HepG2 (cell line): ENCODE data around the gene MTA2. TPM values are rescaled to one million over a fixed set of nuclear protein-coding genes. Genes with fewer than 3 reads are reported as not detected.

Source experiments
- CAMTA2 ChIP-seq: sonication (generic); formaldehyde crosslinking; IDR thresholded peaks from 2 replicates; pipeline ENCODE4 v1.4.0; 2020; ENCODE audit warnings: mild to moderate bottlenecking, missing genetic modification reagents, borderline replicate concordance
- GZF1 ChIP-seq: sonication (generic); formaldehyde crosslinking; IDR thresholded peaks from 2 replicates; pipeline ENCODE4 v1.5.1; 2020; ENCODE audit warnings: mild to moderate bottlenecking, missing genetic modification reagents
- HOXA3 ChIP-seq: sonication (generic); formaldehyde crosslinking; IDR thresholded peaks from 2 replicates; pipeline ENCODE4 v1.5.0; 2020; ENCODE audit warnings: missing genetic modification reagents
- RBFOX2 ChIP-seq: fragments of 200-400 bp; formaldehyde crosslinking; IDR thresholded peaks from 2 replicates; pipeline ENCODE4 v1.6.1; 2017; ENCODE audit warnings: low read depth, mild to moderate bottlenecking, low read length
- SP4 ChIP-seq: sonication (generic); formaldehyde crosslinking; IDR thresholded peaks from 2 replicates; pipeline ENCODE4 v1.8.1; 2023; ENCODE audit warnings: mild to moderate bottlenecking, missing genetic modification reagents
- SYNCRIP ChIP-seq: fragments of 200-400 bp; formaldehyde crosslinking; IDR thresholded peaks from 2 replicates; pipeline ENCODE4 v1.6.1; 2018; ENCODE audit warnings: mild to moderate bottlenecking, low read depth, low read length; ENCODE audit not compliant: insufficient read depth
- ZNF138 ChIP-seq: sonication (generic); formaldehyde crosslinking; IDR thresholded peaks from 2 replicates; pipeline ENCODE4 v1.5.0; 2020; ENCODE audit warnings: mild to moderate bottlenecking, low read depth, missing genetic modification reagents
- ZNF205 ChIP-seq: IDR thresholded peaks from 2 replicates; pipeline ENCODE4 v1.6.1; 2018; ENCODE audit warnings: missing biosample characterization, missing genetic modification reagents
- ZNF333 ChIP-seq: sonication (generic); formaldehyde crosslinking; IDR thresholded peaks from 2 replicates; pipeline ENCODE4 v1.4.0; 2020; ENCODE audit warnings: mild to moderate bottlenecking, missing genetic modification reagents, borderline replicate concordance
- ZNF335 ChIP-seq: sonication (generic); formaldehyde crosslinking; IDR thresholded peaks from 2 replicates; pipeline ENCODE4 v1.4.0; 2020; ENCODE audit warnings: missing genetic modification reagents
- ZNF460 ChIP-seq: sonication (generic); formaldehyde crosslinking; IDR thresholded peaks from 2 replicates; pipeline ENCODE4 v1.5.1; 2020; ENCODE audit warnings: missing genetic modification reagents, mild to moderate bottlenecking, borderline replicate concordance
- ZNF780A ChIP-seq: sonication (generic); formaldehyde crosslinking; IDR thresholded peaks from 2 replicates; pipeline ENCODE4 v1.8.0; 2022; ENCODE audit warnings: mild to moderate bottlenecking, missing genetic modification reagents, moderate library complexity
- polyA plus RNA-seq, 8 experiments: library from polyadenylated mRNA; depleted of rRNA in 3 of 8; stranded (reverse) in 7 of 8; unstranded in 1 of 8; fragments of >200 nt; fragmentation: Illumina TruSeq in 4 of 8; extraction: Trizol in 4 of 8; gene quantifications; 2 replicates each; pipeline versions ENCODE4 v1.2.1 to v1.2.3, GENCODE V29; 2011 to 2016; ENCODE audit warnings: low read depth in 4 of 8, missing spikeins in 1 of 8, mixed read lengths in 1 of 8; ENCODE audit not compliant: insufficient read depth in 1 of 8
- total RNA-seq, 5 experiments: library from RNA; depleted of rRNA; stranded (reverse); fragments of >200 nt; fragmentation: Illumina TruSeq; extraction: Trizol; gene quantifications; 2 replicates each; pipeline ENCODE4 v1.2.3, GENCODE V29; 2016; ENCODE audit warnings: low read depth in 1 of 5
- TF ChIP-seq, protein P1 (sequence below): sonication (generic); IDR thresholded peaks from 2 replicates; pipeline ENCODE4 v1.6.1; 2016; ENCODE audit warnings: low read depth, borderline replicate concordance
- TF ChIP-seq, protein P2 (sequence below): sonication (generic); formaldehyde crosslinking; IDR thresholded peaks from 2 replicates; pipeline ENCODE4 v1.4.0; 2020; ENCODE audit warnings: missing genetic modification reagents
- TF ChIP-seq, protein P3 (sequence below): sonication (generic); formaldehyde crosslinking; IDR thresholded peaks from 2 replicates; pipeline ENCODE4 v1.4.0; 2020; ENCODE audit warnings: missing genetic modification reagents
- TF ChIP-seq, protein P4 (sequence below): sonication (generic); formaldehyde crosslinking; IDR thresholded peaks from 2 replicates; pipeline ENCODE4 v1.8.0; 2022; ENCODE audit warnings: mild to moderate bottlenecking, missing genetic modification reagents
- TF ChIP-seq, protein P5 (sequence below): sonication (generic); formaldehyde crosslinking; IDR thresholded peaks from 2 replicates; pipeline ENCODE4 v1.5.1; 2020; ENCODE audit warnings: mild to moderate bottlenecking, missing genetic modification reagents, moderate library complexity

The MTA2 gene
- total and polyA plus RNA-seq, 2 of the 13 experiments (the other 11 are each of a cell fraction or from before 2014, with no cell fraction given): 14.0 to 70.0 TPM

DNA sequence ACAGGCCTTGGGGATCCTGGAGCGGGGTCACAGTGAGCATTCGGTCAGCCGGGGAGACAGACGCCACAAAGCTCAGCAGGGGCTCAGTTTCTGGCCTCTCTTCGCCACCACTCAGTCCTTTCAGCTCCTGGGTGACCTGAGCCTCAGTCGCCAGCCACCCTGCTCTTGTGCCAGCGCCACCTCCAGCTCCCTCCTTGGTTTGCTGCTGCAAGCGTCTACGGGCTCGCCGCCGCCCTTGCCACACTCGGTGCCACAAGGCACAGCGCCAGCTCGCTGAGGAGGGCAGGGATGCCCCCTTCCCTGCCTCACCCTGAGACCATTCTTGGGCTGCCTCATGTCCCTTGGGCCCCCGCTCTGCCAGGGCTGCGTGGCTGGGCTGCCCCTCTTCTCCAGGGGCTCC, 26.5 kb downstream of the MTA2 start (continued):
- TF ChIP-seq, protein P1, sequence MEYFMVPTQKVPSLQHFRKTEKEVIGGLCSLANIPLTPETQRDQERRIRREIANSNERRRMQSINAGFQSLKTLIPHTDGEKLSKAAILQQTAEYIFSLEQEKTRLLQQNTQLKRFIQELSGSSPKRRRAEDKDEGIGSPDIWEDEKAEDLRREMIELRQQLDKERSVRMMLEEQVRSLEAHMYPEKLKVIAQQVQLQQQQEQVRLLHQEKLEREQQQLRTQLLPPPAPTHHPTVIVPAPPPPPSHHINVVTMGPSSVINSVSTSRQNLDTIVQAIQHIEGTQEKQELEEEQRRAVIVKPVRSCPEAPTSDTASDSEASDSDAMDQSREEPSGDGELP: no peak
- no peak for TF ChIP-seq ZNF460 (CRISPR knock-in tag)
- 0 out of 2 replicates have a peak, but pooled peaks have one; percentile 24 for TF ChIP-seq ZNF138 (CRISPR knock-in tag)
- TF ChIP-seq CAMTA2: no peak
- no peak for TF ChIP-seq HOXA3 (CRISPR knock-in tag)
- TF ChIP-seq ZNF335 (CRISPR knock-in tag): no peak
- TF ChIP-seq GZF1 (CRISPR knock-in tag): no peak
- peak; percentile 7; the same call in 1 of the 2 replicates for TF ChIP-seq SP4
- TF ChIP-seq, protein P2, sequence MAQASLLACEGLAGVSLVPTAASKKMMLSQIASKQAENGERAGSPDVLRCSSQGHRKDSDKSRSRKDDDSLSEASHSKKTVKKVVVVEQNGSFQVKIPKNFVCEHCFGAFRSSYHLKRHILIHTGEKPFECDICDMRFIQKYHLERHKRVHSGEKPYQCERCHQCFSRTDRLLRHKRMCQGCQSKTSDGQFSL (CRISPR knock-in tag): no peak
- TF ChIP-seq, protein P3, sequence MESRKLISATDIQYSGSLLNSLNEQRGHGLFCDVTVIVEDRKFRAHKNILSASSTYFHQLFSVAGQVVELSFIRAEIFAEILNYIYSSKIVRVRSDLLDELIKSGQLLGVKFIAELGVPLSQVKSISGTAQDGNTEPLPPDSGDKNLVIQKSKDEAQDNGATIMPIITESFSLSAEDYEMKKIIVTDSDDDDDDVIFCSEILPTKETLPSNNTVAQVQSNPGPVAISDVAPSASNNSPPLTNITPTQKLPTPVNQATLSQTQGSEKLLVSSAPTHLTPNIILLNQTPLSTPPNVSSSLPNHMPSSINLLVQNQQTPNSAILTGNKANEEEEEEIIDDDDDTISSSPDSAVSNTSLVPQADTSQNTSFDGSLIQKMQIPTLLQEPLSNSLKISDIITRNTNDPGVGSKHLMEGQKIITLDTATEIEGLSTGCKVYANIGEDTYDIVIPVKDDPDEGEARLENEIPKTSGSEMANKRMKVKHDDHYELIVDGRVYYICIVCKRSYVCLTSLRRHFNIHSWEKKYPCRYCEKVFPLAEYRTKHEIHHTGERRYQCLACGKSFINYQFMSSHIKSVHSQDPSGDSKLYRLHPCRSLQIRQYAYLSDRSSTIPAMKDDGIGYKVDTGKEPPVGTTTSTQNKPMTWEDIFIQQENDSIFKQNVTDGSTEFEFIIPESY (CRISPR knock-in tag): 0 out of 2 replicates have a peak, but pooled peaks have one; percentile 8
- peak; percentile 71 for TF ChIP-seq RBFOX2
- no peak for TF ChIP-seq ZNF780A (CRISPR knock-in tag)
- TF ChIP-seq, protein P4, sequence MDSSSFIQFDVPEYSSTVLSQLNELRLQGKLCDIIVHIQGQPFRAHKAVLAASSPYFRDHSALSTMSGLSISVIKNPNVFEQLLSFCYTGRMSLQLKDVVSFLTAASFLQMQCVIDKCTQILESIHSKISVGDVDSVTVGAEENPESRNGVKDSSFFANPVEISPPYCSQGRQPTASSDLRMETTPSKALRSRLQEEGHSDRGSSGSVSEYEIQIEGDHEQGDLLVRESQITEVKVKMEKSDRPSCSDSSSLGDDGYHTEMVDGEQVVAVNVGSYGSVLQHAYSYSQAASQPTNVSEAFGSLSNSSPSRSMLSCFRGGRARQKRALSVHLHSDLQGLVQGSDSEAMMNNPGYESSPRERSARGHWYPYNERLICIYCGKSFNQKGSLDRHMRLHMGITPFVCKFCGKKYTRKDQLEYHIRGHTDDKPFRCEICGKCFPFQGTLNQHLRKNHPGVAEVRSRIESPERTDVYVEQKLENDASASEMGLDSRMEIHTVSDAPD (CRISPR knock-in tag): no peak
- no peak for TF ChIP-seq SYNCRIP
- TF ChIP-seq ZNF205: no peak
- no peak for TF ChIP-seq ZNF333
- TF ChIP-seq, protein P5, sequence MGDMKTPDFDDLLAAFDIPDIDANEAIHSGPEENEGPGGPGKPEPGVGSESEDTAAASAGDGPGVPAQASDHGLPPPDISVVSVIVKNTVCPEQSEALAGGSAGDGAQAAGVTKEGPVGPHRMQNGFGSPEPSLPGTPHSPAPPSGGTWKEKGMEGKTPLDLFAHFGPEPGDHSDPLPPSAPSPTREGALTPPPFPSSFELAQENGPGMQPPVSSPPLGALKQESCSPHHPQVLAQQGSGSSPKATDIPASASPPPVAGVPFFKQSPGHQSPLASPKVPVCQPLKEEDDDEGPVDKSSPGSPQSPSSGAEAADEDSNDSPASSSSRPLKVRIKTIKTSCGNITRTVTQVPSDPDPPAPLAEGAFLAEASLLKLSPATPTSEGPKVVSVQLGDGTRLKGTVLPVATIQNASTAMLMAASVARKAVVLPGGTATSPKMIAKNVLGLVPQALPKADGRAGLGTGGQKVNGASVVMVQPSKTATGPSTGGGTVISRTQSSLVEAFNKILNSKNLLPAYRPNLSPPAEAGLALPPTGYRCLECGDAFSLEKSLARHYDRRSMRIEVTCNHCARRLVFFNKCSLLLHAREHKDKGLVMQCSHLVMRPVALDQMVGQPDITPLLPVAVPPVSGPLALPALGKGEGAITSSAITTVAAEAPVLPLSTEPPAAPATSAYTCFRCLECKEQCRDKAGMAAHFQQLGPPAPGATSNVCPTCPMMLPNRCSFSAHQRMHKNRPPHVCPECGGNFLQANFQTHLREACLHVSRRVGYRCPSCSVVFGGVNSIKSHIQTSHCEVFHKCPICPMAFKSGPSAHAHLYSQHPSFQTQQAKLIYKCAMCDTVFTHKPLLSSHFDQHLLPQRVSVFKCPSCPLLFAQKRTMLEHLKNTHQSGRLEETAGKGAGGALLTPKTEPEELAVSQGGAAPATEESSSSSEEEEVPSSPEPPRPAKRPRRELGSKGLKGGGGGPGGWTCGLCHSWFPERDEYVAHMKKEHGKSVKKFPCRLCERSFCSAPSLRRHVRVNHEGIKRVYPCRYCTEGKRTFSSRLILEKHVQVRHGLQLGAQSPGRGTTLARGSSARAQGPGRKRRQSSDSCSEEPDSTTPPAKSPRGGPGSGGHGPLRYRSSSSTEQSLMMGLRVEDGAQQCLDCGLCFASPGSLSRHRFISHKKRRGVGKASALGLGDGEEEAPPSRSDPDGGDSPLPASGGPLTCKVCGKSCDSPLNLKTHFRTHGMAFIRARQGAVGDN (CRISPR knock-in tag): 0 out of 2 replicates have a peak, but pooled peaks have one; percentile 29
